Lower lobe of right lung (tissue), 2 donors: Measurements from ENCODE around the gene ZNF662. TPM values are rescaled to one million over a fixed set of nuclear protein-coding genes. Genes with fewer than 3 reads are reported as not detected.
A peak's percentile ranks its signal among the peaks of the same experiment; 100 is the strongest.

Experiments
- ATAC-seq, 2 donors: fragments of 200-7000 bp; cut with Tn5 transposase; one replicate each; pipeline ENCODE4 v1.9.1; 2020 to 2022; ENCODE audit warnings: mild to moderate bottlenecking in 2 of 2, moderate library complexity in 2 of 2
- DNase-seq: peaks from one replicate; pipeline ENCODE4 v3.0.0-alpha.2; 2020
- H3K27ac ChIP-seq: fragments of 200-600 bp; one replicate; pipeline ENCODE4 v1.8.0; 2022
- H3K27me3 ChIP-seq: fragments of 200-600 bp; one replicate; pipeline ENCODE4 v1.8.0; 2022; ENCODE audit warnings: low read depth
- H3K36me3 ChIP-seq: fragments of 200-600 bp; one replicate; pipeline ENCODE4 v1.8.0; 2022; ENCODE audit warnings: mild to moderate bottlenecking
- H3K4me1 ChIP-seq: fragments of 200-600 bp; one replicate; pipeline ENCODE4 v1.8.0; 2022
- H3K4me3 ChIP-seq: fragments of 200-600 bp; one replicate; pipeline ENCODE4 v1.8.0; 2022; ENCODE audit warnings: mild to moderate bottlenecking
- H3K9me3 ChIP-seq: fragments of 200-600 bp; one replicate; pipeline ENCODE4 v1.8.0; 2022
- CTCF ChIP-seq: fragments of 200-600 bp; IDR thresholded peaks from one replicate; pipeline ENCODE4 v1.8.0; 2022; ENCODE audit warnings: antibody characterized with exemption, mild to moderate bottlenecking
- intact Hi-C: fragments of 100-400 bp; cut with DNase I; formaldehyde crosslinking; loops from one replicate; pipeline ENCODE4 v1.11.0; 2022
- long read RNA-seq: library from polyadenylated mRNA; unstranded; transcript quantifications from one replicate; pipeline ENCODE4 v2.0.0, GENCODE V29; 2021
- total RNA-seq: library from RNA; stranded (reverse); fragmentation: NEBNext Ultra II Directional; extraction: Animal tissue kit (Norgen Biotek cat#: 25700); gene quantifications from one replicate; pipeline ENCODE4 v1.2.1, GENCODE V29; 2021
- donor health status: DM: no; HTN: yes; CAD: no; lungs with severe emphysema.

The ZNF662 gene
- 7.3 TPM for total RNA-seq
- long read RNA-seq, partial matches to known transcripts = 0 of 1 reads
- long read RNA-seq, other reads (novel, unspliced or antisense) = 1 of 1 reads

- H3K4me1 ChIP-seq = peaks cover 16% of the 10 kb centered on the region
- H3K9me3 ChIP-seq = peaks cover 6% of the 10 kb centered on the region
- intact Hi-C loops = no loop called here
- ATAC-seq = peak; percentile 92 to 95
- peak within 1 kb of the TSS; percentile 72 for H3K27ac ChIP-seq
- no peaks in the 10 kb centered on the region for H3K27me3 ChIP-seq
- DNase-seq = peak; percentile 57
- peaks cover 6% of the 10 kb centered on the region for H3K36me3 ChIP-seq
- TF ChIP-seq CTCF = no peak
- peak within 1 kb of the TSS; percentile 66 for H3K4me3 ChIP-seq
These were observed at the start of gene ZNF662 for GRCh38 chr3:42906070-42906847. TSS of gene ZNF662 (plus strand) at chr3:42906142. CDS start at chr3:42908115, 1,973 bp downstream.

GRCh38 chr3:42856544-42856943 is 49.4 kb upstream of the ZNF662 start:
- Histone ChIP-seq H3K4me3 (no peak overlapping the region), H3K27ac (no peak overlapping the region), H3K4me1 (peaks cover 12% of the 10 kb centered on the region), H3K36me3 (no peaks in the 10 kb centered on the region), H3K9me3 (no peaks in the 10 kb centered on the region), H3K27me3 (no peaks in the 10 kb centered on the region)
- intact Hi-C loops = no loop called here
- DNase-seq (no peak), ATAC-seq (no peak)
- no peak for TF ChIP-seq CTCF

- DNase-seq (no peak), ATAC-seq (no peak)
- no peak for TF ChIP-seq CTCF
- intact Hi-C loops = no loop called here
- no peaks in the 10 kb centered on the region for H3K36me3 ChIP-seq
- no peak overlapping the region for H3K4me3 ChIP-seq
- no peaks in the 10 kb centered on the region for H3K9me3 ChIP-seq
- H3K4me1 ChIP-seq = no peaks in the 10 kb centered on the region
- H3K27me3 ChIP-seq = no peaks in the 10 kb centered on the region
- H3K27ac ChIP-seq = no peak overlapping the region
These were observed 41.5 kb upstream of the ZNF662 start for GRCh38 chr3:42864321-42864950.

- Histone ChIP-seq H3K36me3 (no peaks in the 10 kb centered on the region), H3K4me3 (no peak overlapping the region), H3K27ac (no peak overlapping the region), H3K9me3 (no peaks in the 10 kb centered on the region), H3K4me1 (no peaks in the 10 kb centered on the region), H3K27me3 (no peaks in the 10 kb centered on the region)
- no peak for DNase-seq
- TF ChIP-seq CTCF = no peak
- ATAC-seq = no peak
- intact Hi-C loops = no loop called here
These were observed 40.7 kb upstream of the ZNF662 start for GRCh38 chr3:42865256-42865655.

- intact Hi-C loops = no loop called here
- no peak overlapping the region for H3K27ac ChIP-seq
These were observed 38.8 kb upstream of the ZNF662 start for GRCh38 chr3:42867138-42867537.

More at GRCh38 chr3:42867138-42867537, 38.8 kb upstream of the ZNF662 start:
- Histone ChIP-seq H3K36me3 (no peaks in the 10 kb centered on the region), H3K27me3 (no peaks in the 10 kb centered on the region), H3K4me3 (no peak overlapping the region), H3K4me1 (peaks cover 7% of the 10 kb centered on the region), H3K9me3 (no peaks in the 10 kb centered on the region)
- DNase-seq (no peak), ATAC-seq (no peak)
- TF ChIP-seq CTCF = no peak
